MM.1S (cell line): ENCODE results near the gene CAST.

Experiments
- DNase-seq: peaks from one replicate; pipeline ENCODE4 v3.0.0-alpha.2; 2015
- H2AFZ ChIP-seq: fragments of 300-600 bp; sonication (generic); 2 replicates; pipeline ENCODE4 v1.6.0; 2016; ENCODE audit warnings: antibody characterized with exemption, low read length
- H3F3A ChIP-seq: fragments of 300-600 bp; sonication (generic); 2 replicates; pipeline ENCODE4 v1.6.1; 2016; ENCODE audit warnings: mild to moderate bottlenecking, antibody characterized with exemption, low read length, moderate library complexity, mixed read lengths; ENCODE audit not compliant: insufficient read depth
- H3K27ac ChIP-seq: fragments of 300-600 bp; sonication (generic); 2 replicates; pipeline ENCODE4 v1.5.1; 2016; ENCODE audit warnings: mild to moderate bottlenecking, low read length
- H3K27me3 ChIP-seq: fragments of 300-600 bp; sonication (generic); replicated peaks from 2 replicates; pipeline ENCODE4 v1.6.0; 2016; ENCODE audit warnings: low read length; ENCODE audit not compliant: insufficient read depth
- H3K36me3 ChIP-seq: fragments of 300-600 bp; sonication (generic); replicated peaks from 2 replicates; pipeline ENCODE4 v1.6.1; 2016; ENCODE audit warnings: mild to moderate bottlenecking, low read length, mixed read lengths; ENCODE audit not compliant: insufficient read depth
- H3K4me1 ChIP-seq: fragments of 300-600 bp; sonication (generic); 2 replicates; pipeline ENCODE4 v1.6.1; 2016; ENCODE audit warnings: low read length, mixed read lengths
- H3K4me2 ChIP-seq: fragments of 300-600 bp; sonication (generic); 2 replicates; pipeline ENCODE4 v1.6.0; 2016; ENCODE audit warnings: low read depth, low read length
- H3K4me3 ChIP-seq: fragments of 300-600 bp; sonication (generic); 2 replicates; pipeline ENCODE4 v1.5.1; 2016; ENCODE audit warnings: low read length, mixed read lengths
- H3K79me2 ChIP-seq: fragments of 300-600 bp; sonication (generic); 2 replicates; pipeline ENCODE4 v1.6.1; 2016; ENCODE audit warnings: mixed run types, low read length, mixed read lengths
- H3K9ac ChIP-seq: fragments of 300-600 bp; sonication (generic); 2 replicates; pipeline ENCODE4 v1.6.1; 2016; ENCODE audit warnings: low read length, mixed read lengths
- H3K9me2 ChIP-seq: fragments of 300-600 bp; sonication (generic); replicated peaks from 2 replicates; pipeline ENCODE4 v1.6.1; 2016; ENCODE audit warnings: mild to moderate bottlenecking, low read length, mixed read lengths; ENCODE audit not compliant: insufficient read depth
- H3K9me3 ChIP-seq: fragments of 300-600 bp; sonication (generic); replicated peaks from 2 replicates; pipeline ENCODE4 v1.6.1; 2016; ENCODE audit warnings: mild to moderate bottlenecking, low read length, mixed read lengths; ENCODE audit not compliant: insufficient read depth
- H4K20me1 ChIP-seq: fragments of 300-600 bp; sonication (generic); 2 replicates; pipeline ENCODE4 v1.6.1; 2016; ENCODE audit warnings: mild to moderate bottlenecking, low read length, moderate library complexity, mixed read lengths; ENCODE audit not compliant: insufficient read depth
- EZH2 ChIP-seq: fragments of 300-600 bp; sonication (generic); optimal IDR thresholded peaks from 2 replicates; pipeline ENCODE3; 2017; ENCODE audit warnings: low read depth, mild to moderate bottlenecking, antibody characterized with exemption, low read length, mixed read lengths
- EZH2phosphoT487 ChIP-seq: fragments of 300-600 bp; sonication (generic); IDR thresholded peaks from 2 replicates; pipeline ENCODE4 v1.6.1; 2018; ENCODE audit warnings: antibody characterized with exemption, low read length
- TF ChIP-seq, protein P1 (sequence below): fragments of 300-600 bp; sonication (generic); IDR thresholded peaks from 2 replicates; pipeline ENCODE4 v1.5.1; 2016; ENCODE audit warnings: antibody characterized with exemption, low read length, mixed read lengths

The CAST gene

GRCh38 chr5:96687080-96687479 is 24.9 kb downstream of the CAST start:
- Histone ChIP-seq H3K9ac (no peak overlapping the region), H3K79me2 (peaks cover 11% of the 10 kb centered on the region), H3K36me3 (no peaks in the 10 kb centered on the region), H3K27ac (no peak overlapping the region), H3K27me3 (no peaks in the 10 kb centered on the region), H3F3A (no peaks in the 10 kb centered on the region), H3K4me3 (no peak overlapping the region), H4K20me1 (no peaks in the 10 kb centered on the region), H3K9me3 (no peaks in the 10 kb centered on the region), H3K4me2 (peak overlapping the region; percentile 58; the same call in 1 of the 2 replicates), H3K4me1 (peaks cover 6% of the 10 kb centered on the region), H2AFZ (no peak overlapping the region), H3K9me2 (no peaks in the 10 kb centered on the region)
- no peak for DNase-seq
- TF ChIP-seq, protein P1, sequence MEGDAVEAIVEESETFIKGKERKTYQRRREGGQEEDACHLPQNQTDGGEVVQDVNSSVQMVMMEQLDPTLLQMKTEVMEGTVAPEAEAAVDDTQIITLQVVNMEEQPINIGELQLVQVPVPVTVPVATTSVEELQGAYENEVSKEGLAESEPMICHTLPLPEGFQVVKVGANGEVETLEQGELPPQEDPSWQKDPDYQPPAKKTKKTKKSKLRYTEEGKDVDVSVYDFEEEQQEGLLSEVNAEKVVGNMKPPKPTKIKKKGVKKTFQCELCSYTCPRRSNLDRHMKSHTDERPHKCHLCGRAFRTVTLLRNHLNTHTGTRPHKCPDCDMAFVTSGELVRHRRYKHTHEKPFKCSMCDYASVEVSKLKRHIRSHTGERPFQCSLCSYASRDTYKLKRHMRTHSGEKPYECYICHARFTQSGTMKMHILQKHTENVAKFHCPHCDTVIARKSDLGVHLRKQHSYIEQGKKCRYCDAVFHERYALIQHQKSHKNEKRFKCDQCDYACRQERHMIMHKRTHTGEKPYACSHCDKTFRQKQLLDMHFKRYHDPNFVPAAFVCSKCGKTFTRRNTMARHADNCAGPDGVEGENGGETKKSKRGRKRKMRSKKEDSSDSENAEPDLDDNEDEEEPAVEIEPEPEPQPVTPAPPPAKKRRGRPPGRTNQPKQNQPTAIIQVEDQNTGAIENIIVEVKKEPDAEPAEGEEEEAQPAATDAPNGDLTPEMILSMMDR = no peak
- no peak for TF ChIP-seq EZH2phosphoT487
- TF ChIP-seq EZH2 = no peak

GRCh38 chr5:96687812-96688453 is 25.8 kb downstream of the CAST start:
- Histone ChIP-seq H3K9ac (no peak overlapping the region), H3K4me2 (peak overlapping the region; percentile 58), H3K9me2 (no peaks in the 10 kb centered on the region), H3K27me3 (no peaks in the 10 kb centered on the region), H3K79me2 (peaks cover 5% of the 10 kb centered on the region), H3K27ac (no peak overlapping the region), H3K4me3 (peak overlapping the region; percentile 35), H3F3A (no peaks in the 10 kb centered on the region), H3K36me3 (no peaks in the 10 kb centered on the region), H2AFZ (no peak overlapping the region), H3K9me3 (no peaks in the 10 kb centered on the region), H3K4me1 (no peaks in the 10 kb centered on the region; the same call in 1 of the 2 replicates), H4K20me1 (no peaks in the 10 kb centered on the region)
- TF ChIP-seq, protein P1 = peak; percentile 69
- TF ChIP-seq EZH2 = no peak
- peak; percentile 71 for DNase-seq

- TF ChIP-seq EZH2phosphoT487 (no peak), EZH2 (no peak)
- TF ChIP-seq, protein P1 = no peak
- Histone ChIP-seq H3K9me2 (no peaks in the 10 kb centered on the region), H3K27ac (no peak overlapping the region), H3K4me3 (no peak overlapping the region), H4K20me1 (no peaks in the 10 kb centered on the region), H3K79me2 (peaks cover 3% of the 10 kb centered on the region; the same call in 1 of the 2 replicates), H3K4me2 (no peak overlapping the region), H3K9me3 (no peaks in the 10 kb centered on the region), H3K27me3 (no peaks in the 10 kb centered on the region), H3F3A (no peaks in the 10 kb centered on the region), H3K36me3 (no peaks in the 10 kb centered on the region), H3K9ac (no peak overlapping the region), H3K4me1 (no peaks in the 10 kb centered on the region; the same call in 1 of the 2 replicates), H2AFZ (no peak overlapping the region)
- DNase-seq = no peak
These were observed 28.7 kb downstream of the CAST start for GRCh38 chr5:96690861-96691260.
